H1 (cell line): ENCODE measurements around the gene PKIB. TPM values are rescaled to one million over a fixed set of nuclear protein-coding genes. Genes with fewer than 3 reads are reported as not detected.

Experiments
- CTCF ChIA-PET: fragments of 300-600 bp; sonication (Branson Sonifier 250); formaldehyde crosslinking; loops from one replicate; lab custom pipeline; 2021; ENCODE audit not compliant: partially characterized antibody; lab: Charles Lee
- POLR2A ChIA-PET: fragments of 300-600 bp; sonication (Branson Sonifier 250); formaldehyde crosslinking; loops from one replicate; lab custom pipeline; 2021; ENCODE audit warnings: inconsistent platforms; ENCODE audit not compliant: partially characterized antibody; lab: Charles Lee
- DNase-seq, 2 experiments: peaks; one replicate each; pipeline versions ENCODE4 v3.0.0 to v3.0.0-alpha.2; 2010 to 2022; ENCODE audit warnings: low spot score in 2 of 2, low read depth in 1 of 2, mixed read lengths in 1 of 2
- FAIRE-seq: peaks from 2 replicates; lab custom pipeline; 2011; peaks lifted over from hg19 to GRCh38; lab: Jason Lieb, UNC
- H2AFZ ChIP-seq: 2 replicates; pipeline ENCODE4 v1.8.1; 2012; ENCODE audit warnings: low read length, inconsistent platforms
- H2AK5ac ChIP-seq: 2 replicates; pipeline ENCODE4 v1.6.1; 2013; ENCODE audit warnings: low read depth, low read length
- H2BK120ac ChIP-seq: replicated peaks from 2 replicates; pipeline ENCODE3; 2013; ENCODE audit warnings: low read depth, low read length, inconsistent platforms
- H2BK12ac ChIP-seq: 2 replicates; pipeline ENCODE4 v1.6.1; 2013; ENCODE audit warnings: low read depth, low read length
- H2BK15ac ChIP-seq: 2 replicates; pipeline ENCODE4 v1.6.1; 2013; ENCODE audit warnings: low read length
- H2BK20ac ChIP-seq: 2 replicates; pipeline ENCODE4 v1.6.1; 2013; ENCODE audit warnings: low read length
- H2BK5ac ChIP-seq: 2 replicates; pipeline ENCODE4 v1.6.1; 2013; ENCODE audit warnings: low read depth, low read length
- H3K14ac ChIP-seq: 2 replicates; pipeline ENCODE4 v1.6.1; 2013; ENCODE audit warnings: inconsistent platforms; ENCODE audit not compliant: insufficient read length
- H3K18ac ChIP-seq: 2 replicates; pipeline ENCODE4 v1.6.1; 2013; ENCODE audit warnings: low read length; ENCODE audit errors: extremely low read depth
- H3K23ac ChIP-seq: 2 replicates; pipeline ENCODE4 v1.6.1; 2013; ENCODE audit warnings: inconsistent platforms; ENCODE audit not compliant: insufficient read length
- H3K23me2 ChIP-seq: 2 replicates; pipeline ENCODE4 v1.6.1; 2013; ENCODE audit warnings: low read depth, low read length
- H3K27ac ChIP-seq: 2 replicates; pipeline ENCODE4 v1.6.1; 2011; ENCODE audit warnings: low read depth, low read length, inconsistent platforms
- H3K27me3 ChIP-seq, 4 experiments: replicated peaks in 1 of 4; 1 replicate in 1 of 4; 2 replicates in 3 of 4; pipeline versions ENCODE4 v1.6.1 to v1.8.1; 2011 to 2013; ENCODE audit warnings: low read length in 3 of 4, mild to moderate bottlenecking in 3 of 4, inconsistent platforms in 2 of 4, mixed read lengths in 2 of 4, moderate library complexity in 1 of 4; ENCODE audit not compliant: control insufficient read depth in 3 of 4, insufficient read depth in 3 of 4; ENCODE audit errors: extremely low read depth in 1 of 4
- H3K36me3 ChIP-seq, 4 experiments: 2 replicates each; pipeline versions ENCODE4 v1.6.1 to v1.8.1; 2011 to 2013; ENCODE audit warnings: mild to moderate bottlenecking in 4 of 4, low read length in 3 of 4, moderate library complexity in 2 of 4, control low read depth in 1 of 4, inconsistent platforms in 1 of 4; ENCODE audit not compliant: insufficient read depth in 4 of 4, control insufficient read depth in 2 of 4
- H3K4ac ChIP-seq: replicated peaks from 2 replicates; pipeline ENCODE3; 2013; ENCODE audit warnings: low read length, low read depth, mixed read lengths, inconsistent platforms; ENCODE audit not compliant: insufficient read length
- H3K4me1 ChIP-seq, 4 experiments: replicated peaks in 1 of 4; 1 replicate in 1 of 4; 2 replicates in 3 of 4; pipeline versions ENCODE4 v1.6.1 to v1.8.1; 2011 to 2013; ENCODE audit warnings: low read length in 3 of 4, inconsistent platforms in 2 of 4, mixed read lengths in 1 of 4; ENCODE audit not compliant: insufficient read depth in 4 of 4, control insufficient read depth in 3 of 4
- H3K4me2 ChIP-seq, 2 experiments: 2 replicates each; pipeline versions ENCODE4 v1.6.1 to v1.8.1; 2011 to 2013; ENCODE audit warnings: low read depth in 2 of 2, low read length in 2 of 2, control low read depth in 1 of 2, inconsistent platforms in 1 of 2, mild to moderate bottlenecking in 1 of 2; ENCODE audit not compliant: insufficient read depth in 1 of 2
- H3K4me3 ChIP-seq, 4 experiments: fragments of 200-600, 300-600 bp in 1 of 4; sonication (generic), shearing (Covaris generic), sonication (Bioruptor Twin) in 1 of 4; 2 replicates each; pipeline versions ENCODE4 v1.5.1 to v1.8.1; 2011 to 2016; ENCODE audit warnings: low read length in 4 of 4, low read depth in 3 of 4, control low read depth in 2 of 4, inconsistent platforms in 2 of 4, mild to moderate bottlenecking in 2 of 4, mixed read lengths in 1 of 4, moderate library complexity in 1 of 4; ENCODE audit not compliant: insufficient read depth in 2 of 4; ENCODE audit errors: extremely low read depth in 1 of 4
- H3K56ac ChIP-seq: replicated peaks from 2 replicates; pipeline ENCODE3; 2013; ENCODE audit warnings: low read depth, mild to moderate bottlenecking, mixed read lengths, low read length, inconsistent platforms; ENCODE audit not compliant: insufficient read length
- H3K79me1 ChIP-seq: 2 replicates; pipeline ENCODE4 v1.6.1; 2013; ENCODE audit warnings: low read depth, low read length, control low read depth
- H3K79me2 ChIP-seq, 2 experiments: 2 replicates each; pipeline versions ENCODE4 v1.6.1 to v1.8.1; 2012 to 2013; ENCODE audit warnings: low read length in 2 of 2, mild to moderate bottlenecking in 2 of 2, inconsistent platforms in 1 of 2; ENCODE audit not compliant: insufficient read depth in 2 of 2, control insufficient read depth in 1 of 2
- H3K9ac ChIP-seq, 4 experiments: replicated peaks in 1 of 4; 1 replicate in 1 of 4; 2 replicates in 3 of 4; pipeline versions ENCODE4 v1.6.1 to v1.8.1; 2011 to 2013; ENCODE audit warnings: low read depth in 3 of 4, low read length in 3 of 4, control low read depth in 2 of 4, mild to moderate bottlenecking in 2 of 4, moderate library complexity in 2 of 4, inconsistent platforms in 1 of 4; ENCODE audit errors: extremely low read depth in 1 of 4
- H3K9me3 ChIP-seq, 2 experiments: 2 replicates each; pipeline versions ENCODE4 v1.6.1 to v1.8.1; 2012 to 2013; ENCODE audit warnings: mild to moderate bottlenecking in 2 of 2, moderate library complexity in 2 of 2, control low read depth in 1 of 2, inconsistent platforms in 1 of 2, low read depth in 1 of 2, low read length in 1 of 2, mixed read lengths in 1 of 2; ENCODE audit not compliant: insufficient read depth in 2 of 2
- H4K20me1 ChIP-seq, 2 experiments: replicated peaks in 1 of 2; 2 replicates each; pipeline versions ENCODE3 to v1.8.1; 2011 to 2013; ENCODE audit warnings: inconsistent platforms in 2 of 2, low read length in 2 of 2, mild to moderate bottlenecking in 1 of 2; ENCODE audit not compliant: insufficient read depth in 2 of 2, control insufficient read depth in 1 of 2
- H4K5ac ChIP-seq: 2 replicates; pipeline ENCODE4 v1.6.1; 2013; ENCODE audit warnings: low read length, low read depth, mixed read lengths, inconsistent platforms; ENCODE audit not compliant: insufficient read length
- H4K8ac ChIP-seq: 2 replicates; pipeline ENCODE4 v1.8.0; 2013; ENCODE audit warnings: mild to moderate bottlenecking, moderate library complexity, low read length, inconsistent platforms; ENCODE audit not compliant: insufficient read depth; ENCODE audit errors: extremely low read depth
- H4K91ac ChIP-seq: replicated peaks from 2 replicates; pipeline ENCODE3; 2013; ENCODE audit warnings: low read length, mixed read lengths, inconsistent platforms; ENCODE audit not compliant: insufficient read length
- ASH2L ChIP-seq: fragments of 200-600, 300-600 bp; sonication (generic); IDR thresholded peaks from one replicate; pipeline ENCODE4 v1.7.1; 2017; ENCODE audit warnings: low read length
- CHD2 ChIP-seq: IDR thresholded peaks from 2 replicates; pipeline ENCODE4 v1.6.1; 2012; ENCODE audit warnings: low read length, improper control_type of control experiment
- CTBP2 ChIP-seq: IDR thresholded peaks from 2 replicates; pipeline ENCODE4 v1.7.0; 2011; ENCODE audit warnings: borderline replicate concordance, mild to moderate bottlenecking, moderate library complexity, mixed read lengths, low read length; ENCODE audit not compliant: insufficient read depth, insufficient read length
- FOSL1 ChIP-seq: IDR thresholded peaks from 2 replicates; pipeline ENCODE4 v1.6.1; 2011; ENCODE audit warnings: mild to moderate bottlenecking, low read depth, low read length, moderate library complexity; ENCODE audit not compliant: insufficient read depth
- HDAC2 ChIP-seq, 2 experiments: fragments of 300-600 bp in 1 of 2; sonication (generic) in 1 of 2; IDR thresholded peaks; 2 replicates each; pipeline ENCODE4 v1.6.1; 2011 to 2012; ENCODE audit warnings: low read depth in 2 of 2, low read length in 2 of 2, mild to moderate bottlenecking in 2 of 2, moderate library complexity in 2 of 2, borderline replicate concordance in 1 of 2, inconsistent platforms in 1 of 2
- JUND ChIP-seq: IDR thresholded peaks from 2 replicates; pipeline ENCODE4 v1.6.1; 2011; ENCODE audit warnings: mild to moderate bottlenecking, improper control_type of control experiment, low read length
- NRF1 ChIP-seq: IDR thresholded peaks from 2 replicates; pipeline ENCODE4 v1.6.1; 2011; ENCODE audit warnings: mild to moderate bottlenecking, low read depth, low read length, improper control_type of control experiment
- RFX5 ChIP-seq: IDR thresholded peaks from 2 replicates; pipeline ENCODE4 v1.6.1; 2011; ENCODE audit warnings: low read depth, low read length, improper control_type of control experiment, borderline replicate concordance
- SP1 ChIP-seq: IDR thresholded peaks from 2 replicates; pipeline ENCODE4 v1.6.1; 2011; ENCODE audit warnings: low read depth, low read length
- TBP ChIP-seq: IDR thresholded peaks from 2 replicates; pipeline ENCODE4 v1.6.1; 2011; ENCODE audit warnings: low read depth, low read length, improper control_type of control experiment
- TEAD4 ChIP-seq: IDR thresholded peaks from 2 replicates; pipeline ENCODE4 v1.6.1; 2012; ENCODE audit warnings: low read depth, low read length, inconsistent platforms, mixed read lengths
- YY1 ChIP-seq: IDR thresholded peaks from 2 replicates; pipeline ENCODE4 v1.6.1; 2011; ENCODE audit warnings: low read depth, mild to moderate bottlenecking, low read length
- WGBS, 2 experiments: shearing (Covaris generic) in 1 of 2; methylation state at CpG; one replicate each; pipeline versions ENCODE4 v1.1.6 to v1.1.7; 2013 to 2015; ENCODE audit warnings: low lambda C conversion rate in 2 of 2, mixed read lengths in 2 of 2, inconsistent platforms in 1 of 2, low coverage in 1 of 2, missing lambda C conversion rate in 1 of 2; ENCODE audit not compliant: insufficient replicate concordance in 2 of 2, insufficient coverage in 1 of 2, insufficient read length in 1 of 2; ENCODE audit errors: extremely low coverage in 1 of 2, missing lambda C conversion rate in 1 of 2; 5-methylcytosine and 5-hydroxymethylcytosine counted together
- polyA plus RNA-seq, 7 experiments: library from polyadenylated mRNA; depleted of rRNA in 3 of 7; stranded (reverse) in 5 of 7; unstranded in 2 of 7; fragments of >200 nt in 5 of 7; fragments of 200-250 nt in 2 of 7; gene quantifications; 1 replicate in 5 of 7; 2 replicates in 1 of 7; 4 replicates in 1 of 7; pipeline versions ENCODE4 v1.2.1 to v1.2.3, GENCODE V29; 2011 to 2013; ENCODE audit warnings: missing spikeins in 2 of 7, mixed read lengths in 2 of 7
- total RNA-seq: library from RNA; stranded (reverse); fragmentation: NEBNext Ultra II Directional; extraction: Animal tissue kit (Norgen Biotek cat#: 25700); gene quantifications from 2 replicates; pipeline ENCODE4 v1.2.1, GENCODE V29; 2021
- TF ChIP-seq, protein P1 (sequence below): IDR thresholded peaks from 2 replicates; pipeline ENCODE4 v1.6.1; 2011; ENCODE audit warnings: low read depth, mild to moderate bottlenecking, low read length; ENCODE audit not compliant: insufficient read depth

PKIB gene
- total and polyA plus RNA-seq, 2 of the 8 experiments (the other 6 are each of a cell fraction or from before 2014, with no cell fraction given) = 13.5 to 73.3 TPM

DNA sequence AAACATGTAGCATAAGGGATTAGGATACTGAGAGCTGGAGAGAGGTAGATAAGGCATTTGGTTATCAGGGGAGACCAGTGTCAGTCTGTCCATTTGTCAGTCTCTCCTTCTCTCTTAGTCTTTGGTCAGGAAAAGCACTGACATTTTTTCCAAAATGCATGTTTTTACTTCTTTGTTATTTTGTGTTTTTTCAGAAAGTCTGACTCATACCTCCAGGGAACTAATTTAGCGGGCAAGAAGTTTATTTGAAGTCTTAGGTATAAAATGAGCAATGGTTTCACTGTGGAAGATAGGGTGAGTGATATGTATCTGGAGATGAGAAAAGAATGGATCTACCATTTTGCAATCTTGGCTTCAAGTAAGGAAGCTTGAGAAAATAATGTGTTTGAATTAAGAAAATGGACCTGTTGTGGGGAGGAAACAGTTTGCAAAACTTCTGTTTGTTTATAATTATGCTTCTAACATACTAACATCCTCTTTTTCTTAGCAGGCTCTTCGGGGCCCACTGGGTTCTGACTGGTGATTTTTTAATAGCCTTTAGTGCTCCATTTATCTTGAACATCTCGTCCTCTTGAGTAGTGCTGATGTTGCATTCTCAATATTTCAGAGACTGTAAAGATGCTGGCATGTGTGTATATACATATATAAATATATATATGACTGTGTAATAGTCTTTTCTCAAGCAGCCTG is 102.4 kb downstream of the PKIB start:
- Histone ChIP-seq H2BK120ac (no peak overlapping the region), H4K91ac (no peak overlapping the region), H3K79me1 (no peaks in the 10 kb centered on the region), H3K27ac (no peak overlapping the region), H3K36me3 (no peaks in the 10 kb centered on the region), H3K23me2 (no peaks in the 10 kb centered on the region), H3K23ac (no peak overlapping the region), H4K20me1 (no peaks in the 10 kb centered on the region), H2AFZ (no peak overlapping the region), H3K4me1 (peaks cover 0 to 3% (median 1%) of the 10 kb centered on the region in 4 experiments; a peak in 1 of 7 replicates), H3K18ac (no peak overlapping the region), H2BK15ac (no peak overlapping the region), H2AK5ac (no peak overlapping the region), H3K4me3 (no peak overlapping the region), H3K56ac (no peak overlapping the region), H2BK5ac (no peak overlapping the region), H3K14ac (no peak overlapping the region), H3K27me3 (no peaks in the 10 kb centered on the region), H4K5ac (no peak overlapping the region), H3K79me2 (no peaks in the 10 kb centered on the region), H2BK20ac (no peak overlapping the region), H3K9me3 (no peaks in the 10 kb centered on the region), H3K4ac (no peak overlapping the region), H2BK12ac (no peak overlapping the region), H3K4me2 (no peak overlapping the region), H3K9ac (no peak overlapping the region), H4K8ac (no peak overlapping the region)
- FAIRE-seq (no peak), DNase-seq (no peak)
- 79% methylated on average over 3 of the region's 3 CpGs; no CpG with 5 or more reads in 1 of the 2 experiments for WGBS, 2 experiments
- CTCF ChIA-PET = interaction anchor here (0.9 to 3.3 kb wide), 6 partner anchors 9 to 221 kb away, joined by 3 to 11 read pairs (median 4); no protein-coding TSS in a partner anchor
- POLR2A ChIA-PET = interaction anchor here (0.9 kb wide), 1 partner anchor 20 kb away, joined by 3 read pairs; no protein-coding TSS in a partner anchor
- TF ChIP-seq CTBP2 (no peak), RFX5 (no peak), SP1 (no peak), JUND (no peak), NRF1 (no peak), CHD2 (no peak), HDAC2 (IDR thresholded peaks at IDR 0.05; ENCODE audit: borderline replicate concordance in 1 of 2, low read depth in 2 of 2, low read length in 2 of 2) (no peak), YY1 (no peak), TBP (no peak), TEAD4 (no peak), ASH2L (no peak), FOSL1 (no peak)
- TF ChIP-seq, protein P1, sequence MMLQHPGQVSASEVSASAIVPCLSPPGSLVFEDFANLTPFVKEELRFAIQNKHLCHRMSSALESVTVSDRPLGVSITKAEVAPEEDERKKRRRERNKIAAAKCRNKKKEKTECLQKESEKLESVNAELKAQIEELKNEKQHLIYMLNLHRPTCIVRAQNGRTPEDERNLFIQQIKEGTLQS = no peak
